Activated T-cell treated with anti-CD3 and anti-CD28 coated beads, Interleukin-2, amount 50 U/mL, for 4 hours (primary cell): ENCODE results near the gene AP1AR. TPM values are rescaled to one million over a fixed set of nuclear protein-coding genes. Genes with fewer than 3 reads are reported as not detected.

Experiments
- total RNA-seq, 3 donors: library from RNA; stranded (reverse); gene quantifications; one replicate each; pipeline ENCODE4 v1.2.1, GENCODE V29; 2021

The AP1AR gene
- total RNA-seq, 3 donors from 2014 or later = 19.1 to 27.4 (median 20.6) TPM

Other genes with a start within 250 kb of the AP1AR start
- 10 to 100 TPM; 12.5 to 13.8 (median 12.8) TPM for gene FAM241A, start 86.3 kb upstream of the AP1AR start, total RNA-seq
- 10 to 100 TPM; 13.4 to 29.9 (median 21.1) TPM for gene TIFA, start 54.1 kb downstream of the AP1AR start, total RNA-seq
- gene ALPK1, start 65.6 kb downstream of the AP1AR start, total RNA-seq = 1 to 10 TPM; 2.6 to 4.0 (median 3.6) TPM